DND-41 (cell line): ENCODE data around the gene EFL1.
A peak's percentile ranks its signal among the peaks of the same experiment; 100 is the strongest.
"Not testable (repeated sequence)": the region's sequence is repeated elsewhere in the genome, so short reads cannot be mapped to it uniquely, and the experiment has no call there.

Experiments used
- ATAC-seq: fragments of 200-7000 bp; cut with Tn5 transposase; 3 replicates; pipeline ENCODE4 v1.9.1; 2021; ENCODE audit warnings: low read depth; ENCODE audit not compliant: insufficient read depth
- DNase-seq: peaks from one replicate; pipeline ENCODE4 v3.0.0-alpha.2; 2020
- H2AFZ ChIP-seq: 2 replicates; pipeline ENCODE4 v1.6.0; 2012; ENCODE audit warnings: low read depth, low read length
- H3K27ac ChIP-seq: 2 replicates; pipeline ENCODE4 v1.5.1; 2012; ENCODE audit warnings: low read length, inconsistent platforms
- H3K27me3 ChIP-seq: fragments of 200-600 bp; sonication (generic); 2 replicates; pipeline ENCODE4 v1.6.0; 2012; ENCODE audit warnings: low read length, mild to moderate bottlenecking, inconsistent platforms; ENCODE audit not compliant: insufficient read depth, poor library complexity
- H3K36me3 ChIP-seq: 2 replicates; pipeline ENCODE4 v1.5.1; 2012; ENCODE audit warnings: low read length, inconsistent platforms; ENCODE audit not compliant: insufficient read depth
- H3K4me1 ChIP-seq: 2 replicates; pipeline ENCODE4 v1.5.1; 2012; ENCODE audit warnings: mild to moderate bottlenecking, low read length; ENCODE audit not compliant: insufficient read depth
- H3K4me2 ChIP-seq: 2 replicates; pipeline ENCODE4 v1.6.0; 2012; ENCODE audit warnings: mild to moderate bottlenecking, moderate library complexity, low read length, inconsistent platforms; ENCODE audit not compliant: insufficient read depth
- H3K4me3 ChIP-seq, 2 experiments: fragments of 200-600 bp in 1 of 2; shearing (Covaris generic) in 1 of 2; 2 replicates each; pipeline ENCODE4 v1.5.1; 2012 to 2016; ENCODE audit warnings: inconsistent platforms in 2 of 2, low read length in 2 of 2, mild to moderate bottlenecking in 2 of 2, low read depth in 1 of 2, moderate library complexity in 1 of 2
- H3K79me2 ChIP-seq: 2 replicates; pipeline ENCODE4 v1.6.0; 2012; ENCODE audit warnings: low read length, inconsistent platforms; ENCODE audit not compliant: insufficient read depth
- H3K9ac ChIP-seq: 2 replicates; pipeline ENCODE4 v1.6.0; 2012; ENCODE audit warnings: low read depth, mild to moderate bottlenecking, inconsistent platforms, low read length, moderate library complexity
- H3K9me3 ChIP-seq: 2 replicates; pipeline ENCODE4 v1.5.1; 2012; ENCODE audit warnings: low read length, moderate library complexity, mild to moderate bottlenecking, inconsistent platforms; ENCODE audit not compliant: insufficient read depth, severe bottlenecking
- H4K20me1 ChIP-seq: 2 replicates; pipeline ENCODE4 v1.6.0; 2012; ENCODE audit warnings: low read length; ENCODE audit not compliant: insufficient read depth
- CTCF ChIP-seq: IDR thresholded peaks from 2 replicates; pipeline ENCODE4 v1.5.1; 2012; ENCODE audit warnings: borderline replicate concordance, low read length, moderate library complexity, mild to moderate bottlenecking; ENCODE audit not compliant: poor library complexity, severe bottlenecking; ENCODE audit errors: extremely low read depth
- EZH2 ChIP-seq: IDR thresholded peaks from 3 replicates; pipeline ENCODE4 v1.6.1; 2012; ENCODE audit warnings: borderline replicate concordance, low read depth, mild to moderate bottlenecking, moderate library complexity, low read length, inconsistent platforms; ENCODE audit not compliant: severe bottlenecking

Gene EFL1

DNA sequence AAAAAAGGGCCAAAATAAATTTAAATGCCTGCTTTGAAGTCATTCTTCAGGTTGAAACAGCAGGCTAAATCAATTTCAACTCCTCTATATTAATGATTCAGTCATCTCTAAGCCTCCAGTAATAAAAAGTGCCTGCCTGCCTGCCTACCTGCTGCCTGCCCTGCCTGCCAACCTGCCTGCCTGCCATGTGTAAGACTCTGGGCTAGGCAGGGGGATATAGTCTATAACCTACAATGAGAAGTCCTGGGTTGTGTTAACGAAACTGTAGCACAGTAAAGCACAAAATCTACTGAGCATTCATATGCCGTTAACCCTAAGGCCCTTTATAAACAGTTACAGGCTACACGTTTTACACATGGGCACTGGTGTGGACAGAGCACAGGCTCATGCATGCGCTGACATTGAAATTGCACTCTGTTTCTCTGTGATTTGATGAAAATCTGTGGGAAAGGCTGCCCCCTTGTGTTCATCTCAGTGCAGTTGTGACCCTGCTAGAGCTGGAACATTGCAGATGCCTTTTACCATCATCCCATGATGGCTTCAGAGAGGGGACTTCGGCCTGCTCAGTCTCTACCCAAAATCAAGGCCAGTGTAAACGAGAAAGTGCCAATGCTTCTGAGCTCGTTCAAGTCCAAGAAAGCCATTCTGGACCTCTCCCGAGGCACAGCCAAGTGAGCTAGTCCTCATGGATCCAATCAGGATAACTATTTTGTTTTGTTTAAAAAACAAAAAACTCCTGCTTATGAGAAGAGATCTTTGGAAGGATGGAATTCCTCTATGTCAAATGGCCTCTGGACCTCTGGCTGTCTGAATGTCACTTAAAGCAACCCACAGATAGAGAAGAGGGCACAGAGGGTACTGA, 64.6 kb downstream of the EFL1 start:
- no peak overlapping the region for H3K9ac ChIP-seq
- H3K4me1 ChIP-seq: no peaks in the 10 kb centered on the region
- no peaks in the 10 kb centered on the region; the same call in 1 of the 2 replicates for H3K36me3 ChIP-seq
- no peaks in the 10 kb centered on the region for H3K9me3 ChIP-seq
- no peaks in the 10 kb centered on the region for H3K79me2 ChIP-seq
- no peak overlapping the region for H2AFZ ChIP-seq
- H3K4me3 ChIP-seq: no peak overlapping the region
- DNase-seq (peak; percentile 58), ATAC-seq (peak; percentile 91)
- no peak for TF ChIP-seq EZH2
- TF ChIP-seq CTCF: peak; percentile 79
- no peak overlapping the region for H3K27ac ChIP-seq
- H4K20me1 ChIP-seq: peaks cover 5% of the 10 kb centered on the region; the same call in 1 of the 2 replicates
- no peaks in the 10 kb centered on the region for H3K27me3 ChIP-seq
- no peak overlapping the region for H3K4me2 ChIP-seq

DNA sequence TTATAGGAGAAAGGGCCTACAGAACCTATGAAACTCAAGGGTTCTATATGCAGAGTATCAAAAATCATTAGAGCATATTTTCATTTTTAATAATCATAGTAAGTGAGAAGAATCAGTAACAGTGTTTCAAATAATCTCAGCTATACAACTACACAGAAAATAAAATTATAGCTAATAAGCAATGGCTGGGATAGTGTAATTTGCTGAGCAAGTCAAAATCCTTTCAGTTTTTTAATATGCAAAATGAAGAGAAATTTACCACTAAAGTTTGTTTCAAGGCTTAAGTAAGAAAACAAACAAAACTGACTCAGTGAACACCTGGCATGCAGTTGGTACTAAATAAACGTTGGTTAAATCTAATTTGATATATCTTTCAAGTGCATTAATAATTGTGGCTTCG, 66.2 kb downstream of the EFL1 start:
- no peaks in the 10 kb centered on the region for H3K36me3 ChIP-seq
- no peaks in the 10 kb centered on the region for H3K27me3 ChIP-seq
- ATAC-seq (no peak), DNase-seq (no peak)
- H3K79me2 ChIP-seq: no peaks in the 10 kb centered on the region
- TF ChIP-seq EZH2 (no peak), CTCF (no peak)
- H3K27ac ChIP-seq: no peak overlapping the region
- peaks cover 5% of the 10 kb centered on the region; the same call in 1 of the 2 replicates for H4K20me1 ChIP-seq
- H3K4me1 ChIP-seq: no peaks in the 10 kb centered on the region
- no peak overlapping the region for H3K9ac ChIP-seq
- H2AFZ ChIP-seq: no peak overlapping the region
- H3K4me3 ChIP-seq: no peak overlapping the region
- no peaks in the 10 kb centered on the region for H3K9me3 ChIP-seq
- no peak overlapping the region for H3K4me2 ChIP-seq

- not testable (repeated sequence) for H3K9ac ChIP-seq, H3K4me1 ChIP-seq, H3K4me3 ChIP-seq, DNase-seq, H3K4me2 ChIP-seq, ATAC-seq, H3K27me3 ChIP-seq, H3K79me2 ChIP-seq, H3K36me3 ChIP-seq, H3K27ac ChIP-seq, H4K20me1 ChIP-seq, H3K9me3 ChIP-seq, H2AFZ ChIP-seq
Observed at GRCh38 chr15:82195818-82196217, 66.7 kb downstream of the EFL1 start.

DNA sequence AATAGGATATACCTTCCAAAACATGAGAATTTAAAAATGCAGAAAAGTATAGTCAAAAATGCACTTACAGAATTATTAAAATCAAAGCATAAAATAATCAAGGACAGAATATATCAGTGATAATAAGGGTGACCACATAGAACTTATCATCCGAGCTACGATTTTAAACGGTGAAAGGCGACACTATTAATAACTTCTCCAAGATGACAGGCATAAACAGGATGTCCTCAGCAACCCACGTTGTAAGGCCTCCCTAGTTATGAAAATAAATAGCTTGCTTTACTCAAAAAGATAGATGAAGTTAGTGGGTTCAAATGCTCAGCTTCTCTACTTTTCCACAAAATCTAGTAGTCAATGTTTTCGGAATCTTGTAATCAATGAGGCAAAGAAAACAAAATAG, 68.0 kb downstream of the EFL1 start:
- DNase-seq, H3K36me3 ChIP-seq, H3K27me3 ChIP-seq, H3K79me2 ChIP-seq, H3K4me2 ChIP-seq, H3K27ac ChIP-seq, H2AFZ ChIP-seq, ATAC-seq, H4K20me1 ChIP-seq, H3K9ac ChIP-seq, H3K4me3 ChIP-seq, H3K9me3 ChIP-seq, H3K4me1 ChIP-seq: not testable (repeated sequence)

GRCh38 chr15:82193435-82193834, 69.1 kb downstream of the EFL1 start:
- H3K4me2 ChIP-seq, H3K27me3 ChIP-seq, H4K20me1 ChIP-seq, H3K9ac ChIP-seq, H3K9me3 ChIP-seq, H3K79me2 ChIP-seq, H3K36me3 ChIP-seq, H2AFZ ChIP-seq, H3K4me3 ChIP-seq, H3K4me1 ChIP-seq, DNase-seq, H3K27ac ChIP-seq, ATAC-seq: not testable (repeated sequence)

GRCh38 chr15:82192394-82192793, 70.1 kb downstream of the EFL1 start:
- not testable (repeated sequence) for DNase-seq, H3K9me3 ChIP-seq, H3K27ac ChIP-seq, H3K4me2 ChIP-seq, H3K27me3 ChIP-seq, H4K20me1 ChIP-seq, ATAC-seq, H3K9ac ChIP-seq, H3K36me3 ChIP-seq, H2AFZ ChIP-seq, H3K4me1 ChIP-seq, H3K4me3 ChIP-seq, H3K79me2 ChIP-seq
